Mesendoderm (in vitro differentiated cells): ENCODE results near the gene SLC7A8.

ENCODE experiments used
- DNase-seq: peaks from one replicate; pipeline ENCODE4 v3.0.0; 2013
- H2AK5ac ChIP-seq: 2 replicates; pipeline ENCODE4 v1.6.1; 2013; ENCODE audit warnings: low read length, inconsistent platforms
- H2BK120ac ChIP-seq: 2 replicates; pipeline ENCODE4 v1.6.1; 2013; ENCODE audit warnings: low read depth, mild to moderate bottlenecking, low read length, moderate library complexity, mixed read lengths
- H2BK15ac ChIP-seq: replicated peaks from 2 replicates; pipeline ENCODE4 v1.6.1; 2013; ENCODE audit warnings: low read depth, mild to moderate bottlenecking, moderate library complexity
- H2BK5ac ChIP-seq: 2 replicates; pipeline ENCODE4 v1.6.1; 2013; ENCODE audit warnings: low read length, inconsistent platforms
- H3K18ac ChIP-seq: 2 replicates; pipeline ENCODE4 v1.6.1; 2013; ENCODE audit warnings: mild to moderate bottlenecking, low read length, mixed read lengths
- H3K23ac ChIP-seq: one replicate; pipeline ENCODE4 v1.6.1; 2013; ENCODE audit warnings: low read length
- H3K27ac ChIP-seq: 2 replicates; pipeline ENCODE4 v1.5.1; 2013; ENCODE audit warnings: low read depth, mild to moderate bottlenecking, inconsistent platforms, low read length, moderate library complexity
- H3K27me3 ChIP-seq: 2 replicates; pipeline ENCODE4 v1.6.1; 2013; ENCODE audit warnings: low read length, control low read depth, mild to moderate bottlenecking, inconsistent platforms; ENCODE audit not compliant: insufficient read depth, poor library complexity
- H3K36me3 ChIP-seq: 2 replicates; pipeline ENCODE4 v1.6.1; 2013; ENCODE audit warnings: low read length, inconsistent platforms; ENCODE audit not compliant: control insufficient read depth, insufficient read depth
- H3K4ac ChIP-seq: one replicate; pipeline ENCODE4 v1.6.1; 2013; ENCODE audit warnings: low read depth, mild to moderate bottlenecking, low read length, moderate library complexity
- H3K4me1 ChIP-seq: 2 replicates; pipeline ENCODE4 v1.6.1; 2013; ENCODE audit warnings: low read depth, low read length, inconsistent platforms; ENCODE audit not compliant: control insufficient read depth
- H3K4me2 ChIP-seq: 2 replicates; pipeline ENCODE4 v1.6.1; 2013; ENCODE audit warnings: low read length
- H3K4me3 ChIP-seq: 2 replicates; pipeline ENCODE4 v1.5.1; 2013; ENCODE audit warnings: mild to moderate bottlenecking, low read length
- H3K56ac ChIP-seq: one replicate; pipeline ENCODE4 v1.6.1; 2013; ENCODE audit warnings: low read length
- H3K79me1 ChIP-seq: 2 replicates; pipeline ENCODE4 v1.6.1; 2013; ENCODE audit warnings: low read length, inconsistent platforms
- H3K79me2 ChIP-seq: 2 replicates; pipeline ENCODE4 v1.6.1; 2013; ENCODE audit warnings: mild to moderate bottlenecking, low read length; ENCODE audit not compliant: control insufficient read depth, insufficient read depth
- H3K9ac ChIP-seq: 2 replicates; pipeline ENCODE4 v1.6.1; 2013; ENCODE audit warnings: low read length, inconsistent platforms
- H4K5ac ChIP-seq: one replicate; pipeline ENCODE4 v1.6.1; 2013; ENCODE audit warnings: low read length
- H4K8ac ChIP-seq: one replicate; pipeline ENCODE4 v1.6.1; 2013; ENCODE audit warnings: low read depth, mild to moderate bottlenecking, control low read depth, low read length, moderate library complexity
- WGBS: extraction: QIAGEN DNeasy Blood & Tissue Kit; methylation state at CpG from one replicate; pipeline ENCODE4 v1.1.7; 2013; ENCODE audit warnings: low lambda C conversion rate, missing lambda C conversion rate; ENCODE audit not compliant: insufficient coverage; ENCODE audit errors: extremely low coverage; 5-methylcytosine and 5-hydroxymethylcytosine counted together

Gene SLC7A8

DNA sequence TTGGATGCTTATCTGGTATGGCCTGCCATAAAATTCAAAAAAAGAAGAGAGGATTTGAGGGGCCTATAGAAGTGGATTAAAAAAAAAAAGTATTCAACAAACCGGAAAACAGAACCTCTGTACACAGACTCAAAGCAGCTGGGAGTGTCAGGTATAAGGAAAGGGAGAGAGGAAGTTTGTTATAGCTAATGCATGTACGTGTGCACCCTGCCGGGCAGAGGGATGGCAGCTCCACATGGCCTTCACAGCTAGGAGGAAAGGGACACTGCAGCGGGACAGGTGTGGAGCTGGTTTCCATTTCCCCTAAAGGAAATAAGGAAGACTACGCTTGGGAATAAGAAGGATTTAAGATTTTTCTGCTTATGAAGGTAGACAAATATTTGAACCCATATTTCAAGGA is 21.5 kb downstream of the SLC7A8 start:
- Histone ChIP-seq H3K18ac (no peak overlapping the region), H3K79me1 (no peaks in the 10 kb centered on the region), H2BK120ac (no peak overlapping the region), H3K27me3 (no peaks in the 10 kb centered on the region), H3K9ac (no peak overlapping the region), H2AK5ac (no peak overlapping the region), H4K8ac (no peak overlapping the region), H3K4me3 (no peak overlapping the region), H3K79me2 (no peaks in the 10 kb centered on the region), H3K27ac (no peak overlapping the region), H3K23ac (no peak overlapping the region), H3K36me3 (no peaks in the 10 kb centered on the region), H2BK5ac (no peak overlapping the region), H3K4me2 (no peak overlapping the region), H4K5ac (no peak overlapping the region), H2BK15ac (no peak overlapping the region), H3K4me1 (peaks cover 7% of the 10 kb centered on the region), H3K4ac (no peak overlapping the region), H3K56ac (no peak overlapping the region)
- DNase-seq = no peak
- no CpG with 5 or more reads among the region's 5 CpGs for WGBS

DNA sequence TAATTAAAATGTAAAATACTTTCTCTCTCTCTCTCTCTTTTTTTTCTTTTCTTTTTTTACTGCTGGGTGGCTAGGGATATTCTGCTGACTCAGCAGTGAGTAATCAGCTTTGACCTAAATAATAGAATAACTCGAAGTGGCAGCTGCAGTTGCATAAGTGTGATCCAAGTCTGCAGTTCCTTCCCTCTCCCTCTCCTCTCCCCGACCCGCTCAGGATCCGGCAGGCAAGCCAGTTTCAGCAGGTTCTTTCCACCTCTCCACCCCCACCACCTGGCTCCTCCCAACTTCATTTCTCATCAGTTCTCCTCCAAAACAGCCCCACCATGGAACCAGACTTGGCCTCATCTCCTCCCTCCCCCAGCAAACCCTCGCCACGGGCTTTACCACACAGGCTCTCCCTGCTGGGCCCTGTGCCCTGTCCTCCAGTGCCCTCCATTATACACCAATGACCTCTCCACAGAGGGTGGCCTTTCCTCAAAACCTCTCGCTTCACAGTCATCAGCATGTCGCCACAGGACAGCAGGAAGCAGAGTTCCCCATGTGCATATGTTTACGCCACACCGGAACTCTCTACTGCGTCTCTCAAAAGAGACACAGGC is 22.4 kb downstream of the SLC7A8 start:
- Histone ChIP-seq H2BK120ac (no peak overlapping the region), H3K4ac (no peak overlapping the region), H3K4me2 (no peak overlapping the region), H4K5ac (no peak overlapping the region), H3K27ac (no peak overlapping the region), H2BK5ac (no peak overlapping the region), H3K56ac (no peak overlapping the region), H2BK15ac (no peak overlapping the region), H3K4me1 (peaks cover 7% of the 10 kb centered on the region), H3K79me1 (no peaks in the 10 kb centered on the region), H3K79me2 (no peaks in the 10 kb centered on the region), H3K23ac (no peak overlapping the region), H3K4me3 (no peak overlapping the region), H3K9ac (no peak overlapping the region), H2AK5ac (no peak overlapping the region), H3K27me3 (no peaks in the 10 kb centered on the region), H3K36me3 (no peaks in the 10 kb centered on the region), H4K8ac (no peak overlapping the region), H3K18ac (no peak overlapping the region)
- peak; percentile 89 for DNase-seq
- WGBS = no CpG with 5 or more reads among the region's 11 CpGs

- Histone ChIP-seq H2BK120ac (no peak overlapping the region), H3K18ac (no peak overlapping the region), H4K5ac (no peak overlapping the region), H3K4me3 (no peak overlapping the region), H3K4ac (no peak overlapping the region), H3K4me2 (no peak overlapping the region), H3K27ac (no peak overlapping the region), H4K8ac (no peak overlapping the region), H3K79me2 (no peaks in the 10 kb centered on the region), H2BK5ac (no peak overlapping the region), H2BK15ac (no peak overlapping the region), H3K23ac (no peak overlapping the region), H3K36me3 (no peaks in the 10 kb centered on the region), H3K56ac (no peak overlapping the region), H3K79me1 (no peaks in the 10 kb centered on the region), H2AK5ac (no peak overlapping the region), H3K4me1 (peaks cover 15% of the 10 kb centered on the region), H3K27me3 (no peaks in the 10 kb centered on the region), H3K9ac (no peak overlapping the region)
- DNase-seq = no peak
- no CpG with 5 or more reads among the region's 1 CpG for WGBS
These were observed 23.9 kb downstream of the SLC7A8 start for GRCh38 chr14:23159532-23159931.

DNA sequence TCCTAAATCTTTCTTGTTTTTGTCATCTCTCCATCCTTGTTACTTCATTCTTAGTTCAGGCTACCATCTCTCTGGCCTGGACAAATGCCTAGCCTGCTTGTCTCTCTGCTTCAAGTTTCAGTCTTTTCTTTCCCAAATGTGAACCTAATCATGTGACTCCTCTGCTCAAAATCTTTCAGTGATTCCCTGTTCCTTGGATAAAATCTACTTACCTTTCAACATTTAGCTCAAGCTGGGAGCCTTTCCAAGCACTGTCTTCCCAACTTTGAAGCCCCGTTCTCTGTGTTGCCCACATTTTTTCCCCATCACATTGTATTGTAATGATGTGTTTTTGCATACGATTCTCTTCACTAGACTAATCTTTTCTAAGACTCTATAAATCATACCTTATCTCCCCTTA is 24.7 kb downstream of the SLC7A8 start:
- Histone ChIP-seq H2AK5ac (no peak overlapping the region), H2BK120ac (no peak overlapping the region), H3K9ac (no peak overlapping the region), H4K5ac (no peak overlapping the region), H3K36me3 (no peaks in the 10 kb centered on the region), H3K18ac (no peak overlapping the region), H3K23ac (no peak overlapping the region), H3K79me2 (no peaks in the 10 kb centered on the region), H3K4ac (no peak overlapping the region), H3K79me1 (no peaks in the 10 kb centered on the region), H2BK5ac (no peak overlapping the region), H3K4me2 (no peak overlapping the region), H3K27me3 (no peaks in the 10 kb centered on the region), H3K4me3 (no peak overlapping the region), H4K8ac (no peak overlapping the region), H3K27ac (no peak overlapping the region), H3K56ac (no peak overlapping the region), H2BK15ac (no peak overlapping the region), H3K4me1 (peaks cover 16% of the 10 kb centered on the region)
- DNase-seq = no peak
- WGBS = no CpG with 5 or more reads among the region's 2 CpGs

GRCh38 chr14:23154964-23155587 is 28.4 kb downstream of the SLC7A8 start:
- no peak overlapping the region for H2BK5ac ChIP-seq
- no peak overlapping the region for H3K4me2 ChIP-seq
- H3K23ac ChIP-seq = no peak overlapping the region
- no peaks in the 10 kb centered on the region for H3K27me3 ChIP-seq
- H4K8ac ChIP-seq = no peak overlapping the region
- H2AK5ac ChIP-seq = no peak overlapping the region
- no peak overlapping the region for H4K5ac ChIP-seq
- peak overlapping the region; percentile 58 for H3K4ac ChIP-seq
- peak overlapping the region; percentile 24 for H3K18ac ChIP-seq
- no peak overlapping the region for H3K9ac ChIP-seq
- H3K27ac ChIP-seq = peak overlapping the region; percentile 38
- H3K36me3 ChIP-seq = no peaks in the 10 kb centered on the region
- no peak overlapping the region for H2BK15ac ChIP-seq
- no peak overlapping the region for H3K4me3 ChIP-seq
- no peak overlapping the region for H2BK120ac ChIP-seq
- peak; percentile 92 for DNase-seq
- peak overlapping the region; percentile 75 for H3K56ac ChIP-seq
- H3K79me2 ChIP-seq = no peaks in the 10 kb centered on the region
- H3K4me1 ChIP-seq = peaks cover 13% of the 10 kb centered on the region
- H3K79me1 ChIP-seq = no peaks in the 10 kb centered on the region
- WGBS = no CpG with 5 or more reads among the region's 10 CpGs
